Memory B cell (primary cell): ENCODE measurements around the gene BMP7.
"Not testable (repeated sequence)": the region's sequence is repeated elsewhere in the genome, so short reads cannot be mapped to it uniquely, and the experiment has no call there.

ENCODE experiments used
- ATAC-seq: fragments of 150-1000 bp; cut with Tn5 transposase; 2 replicates; pipeline ENCODE4 v1.10.0; 2021; ENCODE audit warnings: low read depth, mild to moderate bottlenecking, moderate library complexity
- DNase-seq, 2 donors: peaks; one replicate each; pipeline ENCODE4 v3.0.0; 2022; ENCODE audit warnings: low spot score in 2 of 2
- H3K27ac Mint-ChIP-seq: one replicate; pipeline ENCODE4 v1.8.0; 2022; ENCODE audit warnings: mild to moderate bottlenecking, moderate library complexity, mixed read lengths
- H3K27me3 Mint-ChIP-seq: one replicate; pipeline ENCODE4 v1.8.0; 2022; ENCODE audit warnings: mixed read lengths
- H3K36me3 Mint-ChIP-seq: one replicate; pipeline ENCODE4 v1.8.0; 2022; ENCODE audit warnings: mild to moderate bottlenecking, mixed read lengths
- H3K4me1 Mint-ChIP-seq: one replicate; pipeline ENCODE4 v1.8.0; 2022; ENCODE audit warnings: mixed read lengths
- H3K4me3 Mint-ChIP-seq: one replicate; pipeline ENCODE4 v1.8.0; 2022; ENCODE audit warnings: mild to moderate bottlenecking, moderate library complexity, mixed read lengths
- H3K9me3 Mint-ChIP-seq: one replicate; pipeline ENCODE4 v1.8.0; 2022; ENCODE audit warnings: mixed read lengths

The BMP7 gene

GRCh38 chr20:57293995-57294394 lies 27.6 kb upstream of the BMP7 start:
- H3K36me3 Mint-ChIP-seq, result no peaks in the 10 kb centered on the region
- no peaks in the 10 kb centered on the region for H3K4me1 Mint-ChIP-seq
- H3K4me3 Mint-ChIP-seq, result no peak overlapping the region
- no peak overlapping the region for H3K27ac Mint-ChIP-seq
- peaks cover 2% of the 10 kb centered on the region for H3K9me3 Mint-ChIP-seq
- DNase-seq (no peak), ATAC-seq (no peak)
- H3K27me3 Mint-ChIP-seq, result peaks cover 19% of the 10 kb centered on the region

- Mint-ChIP-seq H3K27me3 (peaks cover 20% of the 10 kb centered on the region), H3K4me1 (no peaks in the 10 kb centered on the region), H3K36me3 (no peaks in the 10 kb centered on the region), H3K4me3 (no peak overlapping the region), H3K27ac (no peak overlapping the region), H3K9me3 (no peaks in the 10 kb centered on the region)
- DNase-seq, result no peak
- no peak for ATAC-seq
Measured at GRCh38 chr20:57292611-57293010, 26.2 kb upstream of the BMP7 start.

- ATAC-seq (no peak), DNase-seq (no peak)
- H3K4me3 Mint-ChIP-seq, result no peak overlapping the region
- H3K27ac Mint-ChIP-seq, result no peak overlapping the region
- no peaks in the 10 kb centered on the region for H3K36me3 Mint-ChIP-seq
- no peaks in the 10 kb centered on the region for H3K4me1 Mint-ChIP-seq
- H3K27me3 Mint-ChIP-seq, result peaks cover 21% of the 10 kb centered on the region
- no peaks in the 10 kb centered on the region for H3K9me3 Mint-ChIP-seq
Measured at GRCh38 chr20:57291694-57292093, 25.3 kb upstream of the BMP7 start.

- no peaks in the 10 kb centered on the region for H3K9me3 Mint-ChIP-seq
- H3K4me3 Mint-ChIP-seq, result no peak overlapping the region
- no peak for ATAC-seq
- no peaks in the 10 kb centered on the region for H3K36me3 Mint-ChIP-seq
- no peaks in the 10 kb centered on the region for H3K4me1 Mint-ChIP-seq
- H3K27ac Mint-ChIP-seq, result no peak overlapping the region
- DNase-seq, result no peak
- H3K27me3 Mint-ChIP-seq, result peaks cover 25% of the 10 kb centered on the region
Measured at GRCh38 chr20:57291003-57291402, 24.6 kb upstream of the BMP7 start.

GRCh38 chr20:57290178-57290484 lies 23.7 kb upstream of the BMP7 start:
- Mint-ChIP-seq H3K36me3 (no peaks in the 10 kb centered on the region), H3K4me3 (no peak overlapping the region), H3K27me3 (peaks cover 25% of the 10 kb centered on the region), H3K27ac (no peak overlapping the region), H3K4me1 (no peaks in the 10 kb centered on the region), H3K9me3 (no peaks in the 10 kb centered on the region)
- ATAC-seq (no peak), DNase-seq (no peak)

- peaks cover 25% of the 10 kb centered on the region for H3K27me3 Mint-ChIP-seq
- no peaks in the 10 kb centered on the region for H3K9me3 Mint-ChIP-seq
- H3K4me3 Mint-ChIP-seq, result no peak overlapping the region
- DNase-seq (no peak), ATAC-seq (no peak)
- H3K27ac Mint-ChIP-seq, result no peak overlapping the region
- no peaks in the 10 kb centered on the region for H3K36me3 Mint-ChIP-seq
- no peaks in the 10 kb centered on the region for H3K4me1 Mint-ChIP-seq
Measured at GRCh38 chr20:57289391-57290177, 23.1 kb upstream of the BMP7 start.

- Mint-ChIP-seq H3K4me3 (no peak overlapping the region), H3K4me1 (no peaks in the 10 kb centered on the region), H3K27ac (no peak overlapping the region), H3K36me3 (no peaks in the 10 kb centered on the region), H3K27me3 (peaks cover 25% of the 10 kb centered on the region), H3K9me3 (no peaks in the 10 kb centered on the region)
- DNase-seq (no peak), ATAC-seq (no peak)
Measured at GRCh38 chr20:57288651-57289277, 22.3 kb upstream of the BMP7 start.

- Mint-ChIP-seq H3K4me1 (no peaks in the 10 kb centered on the region), H3K4me3 (no peak overlapping the region), H3K9me3 (no peaks in the 10 kb centered on the region), H3K27ac (no peak overlapping the region), H3K27me3 (peaks cover 21% of the 10 kb centered on the region), H3K36me3 (no peaks in the 10 kb centered on the region)
- ATAC-seq (no peak), DNase-seq (no peak)
Measured at GRCh38 chr20:57287901-57288300, 21.5 kb upstream of the BMP7 start.

GRCh38 chr20:57287007-57287880 lies 20.8 kb upstream of the BMP7 start:
- Mint-ChIP-seq H3K36me3 (no peaks in the 10 kb centered on the region), H3K4me3 (no peak overlapping the region), H3K9me3 (no peaks in the 10 kb centered on the region), H3K4me1 (no peaks in the 10 kb centered on the region), H3K27ac (no peak overlapping the region), H3K27me3 (peaks cover 19% of the 10 kb centered on the region)
- no peak for DNase-seq
- no peak for ATAC-seq

- ATAC-seq, result no peak
- no peak overlapping the region for H3K27ac Mint-ChIP-seq
- H3K4me3 Mint-ChIP-seq, result no peak overlapping the region
- DNase-seq, result no peak
- no peaks in the 10 kb centered on the region for H3K9me3 Mint-ChIP-seq
- H3K36me3 Mint-ChIP-seq, result no peaks in the 10 kb centered on the region
- H3K4me1 Mint-ChIP-seq, result no peaks in the 10 kb centered on the region
- peaks cover 15% of the 10 kb centered on the region for H3K27me3 Mint-ChIP-seq
Measured at GRCh38 chr20:57283860-57284259, 17.4 kb upstream of the BMP7 start.

GRCh38 chr20:57282670-57283361 lies 16.4 kb upstream of the BMP7 start:
- no peak for ATAC-seq
- Mint-ChIP-seq H3K27ac (no peak overlapping the region), H3K27me3 (peaks cover 12% of the 10 kb centered on the region), H3K4me1 (no peaks in the 10 kb centered on the region), H3K9me3 (no peaks in the 10 kb centered on the region), H3K36me3 (no peaks in the 10 kb centered on the region), H3K4me3 (no peak overlapping the region)
- DNase-seq, result no peak

GRCh38 chr20:57281900-57282299 lies 15.5 kb upstream of the BMP7 start:
- H3K36me3 Mint-ChIP-seq, result no peaks in the 10 kb centered on the region
- no peak overlapping the region for H3K27ac Mint-ChIP-seq
- peaks cover 11% of the 10 kb centered on the region for H3K27me3 Mint-ChIP-seq
- no peak overlapping the region for H3K4me3 Mint-ChIP-seq
- no peaks in the 10 kb centered on the region for H3K4me1 Mint-ChIP-seq
- ATAC-seq (no peak), DNase-seq (no peak)
- no peaks in the 10 kb centered on the region for H3K9me3 Mint-ChIP-seq

GRCh38 chr20:57280221-57280620 lies 13.8 kb upstream of the BMP7 start:
- ATAC-seq, result no peak
- Mint-ChIP-seq H3K4me3 (no peak overlapping the region), H3K27ac (no peak overlapping the region), H3K9me3 (no peaks in the 10 kb centered on the region), H3K4me1 (no peaks in the 10 kb centered on the region), H3K27me3 (peaks cover 14% of the 10 kb centered on the region), H3K36me3 (no peaks in the 10 kb centered on the region)
- DNase-seq, result no peak

GRCh38 chr20:57279548-57279947 lies 13.1 kb upstream of the BMP7 start:
- not testable (repeated sequence) for H3K27ac Mint-ChIP-seq, H3K9me3 Mint-ChIP-seq, H3K4me1 Mint-ChIP-seq, H3K4me3 Mint-ChIP-seq, DNase-seq, H3K36me3 Mint-ChIP-seq, ATAC-seq
- peaks cover 16% of the 10 kb centered on the region for H3K27me3 Mint-ChIP-seq
